Stimulated activated CD8-positive, alpha-beta memory T cell treated with anti-CD3 and anti-CD28 coated beads, Interleukin-4, amount 100 ng/mL, for 4 hours (primary cell): ENCODE results near the gene IPO7.
A peak's percentile ranks its signal among the peaks of the same experiment; 100 is the strongest.
"Not testable (repeated sequence)": the region's sequence is repeated elsewhere in the genome, so short reads cannot be mapped to it uniquely, and the experiment has no call there.

Source experiments
- DNase-seq, 2 donors: peaks; one replicate each; pipeline ENCODE4 v3.0.0-alpha.2; 2020; ENCODE audit warnings: low read depth in 2 of 2, low spot score in 1 of 2

IPO7 gene

GRCh38 chr11:9384535-9385326 is at the start of gene IPO7:
Gene IPO7, plus strand, starts transcription at chr11:9384652. Its CDS starts 112 bp downstream, at chr11:9384764.
- DNase-seq: peak; percentile 73 to 78

- DNase-seq: no peak
These were observed 42.7 kb upstream of the IPO7 start for GRCh38 chr11:9341638-9342178.

GRCh38 chr11:9344061-9344680 is 40.3 kb upstream of the IPO7 start:
- DNase-seq: no peak

GRCh38 chr11:9347100-9347499 is 37.4 kb upstream of the IPO7 start:
- no peak for DNase-seq

- DNase-seq: not testable (repeated sequence)
These were observed 36.7 kb upstream of the IPO7 start for GRCh38 chr11:9347779-9348178.

- no peak for DNase-seq
These were observed 33.1 kb upstream of the IPO7 start for GRCh38 chr11:9351321-9351881.

GRCh38 chr11:9357041-9357440 is 27.4 kb upstream of the IPO7 start:
- no peak for DNase-seq

GRCh38 chr11:9360862-9361622 is 23.4 kb upstream of the IPO7 start:
- DNase-seq: not testable (repeated sequence)

- DNase-seq: no peak
These were observed 22.0 kb upstream of the IPO7 start for GRCh38 chr11:9362393-9362863.

GRCh38 chr11:9363954-9364912 is 20.2 kb upstream of the IPO7 start:
- peak; percentile 48 to 74 for DNase-seq

GRCh38 chr11:9367551-9367950 is 16.9 kb upstream of the IPO7 start:
- DNase-seq: no peak

- no peak for DNase-seq
These were observed 7.4 kb upstream of the IPO7 start for GRCh38 chr11:9377036-9377435.

- no peak for DNase-seq
These were observed 5.4 kb upstream of the IPO7 start for GRCh38 chr11:9379041-9379440.

- DNase-seq: no peak
These were observed 3.7 kb upstream of the IPO7 start for GRCh38 chr11:9380773-9381172.

GRCh38 chr11:9385327-9385899 is 961 bp downstream of the IPO7 start:
- no peak for DNase-seq

GRCh38 chr11:9386086-9386485 is 1.6 kb downstream of the IPO7 start:
- DNase-seq: no peak

GRCh38 chr11:9386901-9387300 is 2.4 kb downstream of the IPO7 start:
- DNase-seq: no peak

GRCh38 chr11:9396310-9396709 is 11.9 kb downstream of the IPO7 start:
- no peak for DNase-seq

- no peak for DNase-seq
These were observed 12.3 kb downstream of the IPO7 start for GRCh38 chr11:9396752-9397151.
